ENCODE data around the gene LZIC.

- TF ChIP-seq POLR2A (IDR thresholded peaks at IDR 0.05; ENCODE audit: control extremely low read depth in 1 of 2, low read depth in 2 of 2, low read length in 2 of 2) = no peak
- no peak for TF ChIP-seq ATF2 (IDR thresholded peaks at IDR 0.05; ENCODE audit: low read length)
- no peak for TF ChIP-seq POLR2AphosphoS5 (IDR thresholded peaks at IDR 0.05; ENCODE audit: low read depth, low read length)
- TF ChIP-seq CTCF (IDR thresholded peaks at IDR 0.05; ENCODE audit: control extremely low read depth in 1 of 3, insufficient read depth in 1 of 3, low read depth in 1 of 3, low read length in 3 of 3) = no peak
- TF ChIP-seq USF2 (IDR thresholded peaks at IDR 0.05; ENCODE audit: low read length) = no peak
- no peak for TF ChIP-seq YY1 (IDR thresholded peaks at IDR 0.05; ENCODE audit: low read depth, low read length)
- no peak for TF ChIP-seq EP300 (IDR thresholded peaks at IDR 0.05; ENCODE audit: borderline replicate concordance in 1 of 2, low read depth in 2 of 2, low read length in 2 of 2)
- no peak for TF ChIP-seq MAX (IDR thresholded peaks at IDR 0.05)
- no peak for TF ChIP-seq CBX5 (IDR thresholded peaks at IDR 0.05; ENCODE audit: low read depth, low read length)
- TF ChIP-seq SP1 (IDR thresholded peaks at IDR 0.05; ENCODE audit: low read depth, low read length) = no peak
- no peak for TF ChIP-seq RFX5 (IDR thresholded peaks at IDR 0.05; ENCODE audit: borderline replicate concordance, low read depth, low read length)
- no peak for TF ChIP-seq MAFK (IDR thresholded peaks at IDR 0.05; ENCODE audit: low read depth, low read length)
- no peak for TF ChIP-seq TCF12 (IDR thresholded peaks at IDR 0.05; ENCODE audit: low read depth, low read length)
These were observed 41.8 kb upstream of the LZIC start for GRCh38 chr1:9985001-9985400.
